Tibial artery (tissue), 4 donors: Measurements from ENCODE around the gene ELP4.

Experiments used
- DNase-seq, 2 donors: peaks; one replicate each; pipeline ENCODE4 v3.0.0-alpha.2; 2019
- H3K27ac ChIP-seq, 2 donors: fragments of 200-600 bp; sonication (generic) in 1 of 2; 1 replicate in 1 of 2; 2 replicates in 1 of 2; pipeline ENCODE4 v1.5.1; 2018 to 2019; ENCODE audit warnings: mild to moderate bottlenecking in 1 of 2
- H3K27me3 ChIP-seq, 2 donors: fragments of 200-600 bp; sonication (generic) in 1 of 2; one replicate each; pipeline versions ENCODE4 v1.5.1 to v1.6.0; 2016 to 2019
- H3K36me3 ChIP-seq, 3 donors: fragments of 200-600 bp; sonication (generic) in 2 of 3; one replicate each; pipeline ENCODE4 v1.5.1; 2016 to 2019; ENCODE audit warnings: mild to moderate bottlenecking in 2 of 3
- H3K4me1 ChIP-seq, 4 donors: fragments of 200-600 bp; sonication (generic) in 2 of 4; 1 replicate in 3 of 4; 2 replicates in 1 of 4; pipeline ENCODE4 v1.5.1; 2016 to 2019
- H3K4me3 ChIP-seq, 2 donors: fragments of 200-600 bp; sonication (generic) in 1 of 2; 1 replicate in 1 of 2; 2 replicates in 1 of 2; pipeline ENCODE4 v1.5.1; 2018 to 2019; ENCODE audit warnings: mild to moderate bottlenecking in 2 of 2
- H3K9me3 ChIP-seq, 3 donors: fragments of 200-600 bp; sonication (generic) in 1 of 3; one replicate each; pipeline ENCODE4 v1.5.1; 2016 to 2019
- intact Hi-C: fragments of 100-400 bp; cut with DNase I; formaldehyde crosslinking; loops from one replicate; pipeline ENCODE4 v1.15.0; 2023; ENCODE audit warnings: low total_unique reads
- TF ChIP-seq, protein P1 (sequence below), 2 experiments: fragments of 200-600 bp in 1 of 2; fragments of 450-650 bp in 1 of 2; IDR thresholded peaks; one replicate each; pipeline ENCODE4 v1.5.1; 2017 to 2019; ENCODE audit warnings: antibody characterized with exemption in 2 of 2, mild to moderate bottlenecking in 1 of 2, moderate library complexity in 1 of 2

The ELP4 gene

DNA sequence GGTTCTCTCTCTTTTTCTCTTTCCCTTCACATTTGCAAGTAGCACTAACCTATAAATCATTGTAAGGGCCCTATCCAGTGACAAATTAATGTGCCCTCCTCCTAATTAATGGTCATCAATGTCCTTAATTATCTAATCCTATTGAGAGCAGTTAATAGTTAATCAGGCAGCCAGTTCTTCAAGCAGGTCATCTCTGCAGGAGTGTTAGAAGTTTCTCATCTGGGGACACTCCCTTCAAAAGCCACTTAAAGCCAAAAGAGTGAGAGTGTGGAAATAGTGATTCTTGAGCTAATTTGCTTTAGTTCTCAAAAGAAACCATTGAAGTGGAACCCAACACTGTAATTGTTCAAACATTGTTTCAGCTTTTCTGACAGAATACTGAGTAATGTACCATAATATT, 141.6 kb downstream of the ELP4 start:
- H3K4me3 ChIP-seq = no peak overlapping the region
- H3K36me3 ChIP-seq = peaks cover 0 to 6% (median 3%) of the 10 kb centered on the region in 3 donors
- H3K27ac ChIP-seq = no peak overlapping the region
- H3K9me3 ChIP-seq = no peaks in the 10 kb centered on the region
- DNase-seq = no peak
- TF ChIP-seq, protein P1, sequence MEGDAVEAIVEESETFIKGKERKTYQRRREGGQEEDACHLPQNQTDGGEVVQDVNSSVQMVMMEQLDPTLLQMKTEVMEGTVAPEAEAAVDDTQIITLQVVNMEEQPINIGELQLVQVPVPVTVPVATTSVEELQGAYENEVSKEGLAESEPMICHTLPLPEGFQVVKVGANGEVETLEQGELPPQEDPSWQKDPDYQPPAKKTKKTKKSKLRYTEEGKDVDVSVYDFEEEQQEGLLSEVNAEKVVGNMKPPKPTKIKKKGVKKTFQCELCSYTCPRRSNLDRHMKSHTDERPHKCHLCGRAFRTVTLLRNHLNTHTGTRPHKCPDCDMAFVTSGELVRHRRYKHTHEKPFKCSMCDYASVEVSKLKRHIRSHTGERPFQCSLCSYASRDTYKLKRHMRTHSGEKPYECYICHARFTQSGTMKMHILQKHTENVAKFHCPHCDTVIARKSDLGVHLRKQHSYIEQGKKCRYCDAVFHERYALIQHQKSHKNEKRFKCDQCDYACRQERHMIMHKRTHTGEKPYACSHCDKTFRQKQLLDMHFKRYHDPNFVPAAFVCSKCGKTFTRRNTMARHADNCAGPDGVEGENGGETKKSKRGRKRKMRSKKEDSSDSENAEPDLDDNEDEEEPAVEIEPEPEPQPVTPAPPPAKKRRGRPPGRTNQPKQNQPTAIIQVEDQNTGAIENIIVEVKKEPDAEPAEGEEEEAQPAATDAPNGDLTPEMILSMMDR (IDR thresholded peaks at IDR 0.05) = no peak
- peaks cover 0 to 12% (median 0%) of the 10 kb centered on the region in 4 donors for H3K4me1 ChIP-seq
- no peaks in the 10 kb centered on the region for H3K27me3 ChIP-seq
- intact Hi-C loops = no loop called here

DNA sequence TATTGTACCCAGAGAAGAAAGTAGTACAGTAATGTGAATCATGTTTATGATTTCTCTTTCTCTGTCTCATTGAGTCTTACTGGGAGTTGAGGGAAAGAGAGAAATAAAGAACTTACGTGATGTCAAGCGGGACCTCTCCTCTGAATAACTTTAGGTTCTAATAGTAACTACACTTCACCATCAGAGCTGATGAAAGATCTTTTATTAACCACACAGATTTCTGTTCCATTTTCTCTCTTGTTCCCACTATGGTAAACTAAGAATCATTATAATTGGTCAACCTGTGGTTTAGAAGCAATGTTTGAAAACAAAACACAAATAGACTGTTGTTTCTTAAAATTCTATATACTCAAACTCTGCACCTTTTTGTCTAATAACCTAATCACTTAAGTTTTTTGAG, 142.3 kb downstream of the ELP4 start:
- no peak overlapping the region for H3K27ac ChIP-seq

DNA sequence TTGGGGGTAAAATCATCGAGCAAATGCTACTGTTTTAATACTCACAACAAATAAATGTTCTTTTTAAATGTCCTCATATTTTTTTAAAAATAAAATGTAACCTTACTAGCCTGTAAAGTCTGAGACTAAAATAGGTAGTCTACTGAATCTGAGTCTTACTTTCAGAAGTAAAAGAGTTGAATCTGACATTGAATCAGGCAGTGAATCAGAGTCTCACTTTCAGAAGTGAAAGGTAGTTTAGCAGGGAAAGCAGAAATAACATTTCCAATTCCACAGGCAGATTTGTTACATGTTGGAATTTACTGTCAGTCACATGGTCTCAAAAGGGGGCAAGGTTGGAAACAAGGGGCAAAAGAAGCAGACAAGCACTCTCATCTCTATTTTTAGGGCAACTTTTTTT, 143.0 kb downstream of the ELP4 start:
- Histone ChIP-seq H3K27ac (no peak overlapping the region), H3K27me3 (no peaks in the 10 kb centered on the region), H3K36me3 (peaks cover 0 to 6% (median 3%) of the 10 kb centered on the region in 3 donors), H3K9me3 (no peaks in the 10 kb centered on the region), H3K4me1 (peaks cover 0 to 11% (median 0%) of the 10 kb centered on the region in 4 donors), H3K4me3 (no peak overlapping the region)
- no peak for DNase-seq
- TF ChIP-seq, protein P1 (IDR thresholded peaks at IDR 0.05) = no peak
- intact Hi-C loops = no loop called here

More for the DNA sequence above, 142.3 kb downstream of the ELP4 start:
- no peak for DNase-seq
- Histone ChIP-seq H3K27me3 (no peaks in the 10 kb centered on the region), H3K9me3 (no peaks in the 10 kb centered on the region), H3K4me1 (peaks cover 0 to 11% (median 0%) of the 10 kb centered on the region in 4 donors), H3K4me3 (no peak overlapping the region), H3K36me3 (peaks cover 0 to 6% (median 3%) of the 10 kb centered on the region in 3 donors)
- intact Hi-C loops = no loop called here
- TF ChIP-seq, protein P1 (IDR thresholded peaks at IDR 0.05) = no peak

DNA sequence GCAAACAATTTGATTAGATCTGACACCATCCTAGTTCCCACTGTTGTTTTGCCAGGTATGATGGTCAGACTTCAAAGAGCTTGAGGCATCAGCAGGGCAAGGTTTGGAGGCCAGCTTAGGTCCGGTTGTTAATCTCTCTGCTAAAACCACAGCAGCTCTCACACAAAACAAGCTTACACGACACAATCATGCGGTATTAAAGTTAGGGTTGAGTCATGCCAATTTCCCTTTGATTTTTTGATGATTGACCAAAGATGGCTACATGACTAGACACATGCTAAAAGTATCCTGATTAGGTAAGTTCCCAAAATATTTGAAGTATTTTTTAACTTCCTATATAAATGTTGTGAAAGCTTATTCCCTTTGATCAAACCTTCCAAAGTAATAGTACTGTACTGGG, 145.9 kb downstream of the ELP4 start:
- no peak overlapping the region for H3K27ac ChIP-seq
- H3K4me3 ChIP-seq = no peak overlapping the region
- no peak for DNase-seq
- H3K9me3 ChIP-seq = no peaks in the 10 kb centered on the region
- TF ChIP-seq, protein P1 (IDR thresholded peaks at IDR 0.05) = no peak
- H3K4me1 ChIP-seq = peaks cover 0 to 11% (median 0%) of the 10 kb centered on the region in 4 donors
- H3K36me3 ChIP-seq = no peaks in the 10 kb centered on the region
- intact Hi-C loops = no loop called here
- H3K27me3 ChIP-seq = no peaks in the 10 kb centered on the region

DNA sequence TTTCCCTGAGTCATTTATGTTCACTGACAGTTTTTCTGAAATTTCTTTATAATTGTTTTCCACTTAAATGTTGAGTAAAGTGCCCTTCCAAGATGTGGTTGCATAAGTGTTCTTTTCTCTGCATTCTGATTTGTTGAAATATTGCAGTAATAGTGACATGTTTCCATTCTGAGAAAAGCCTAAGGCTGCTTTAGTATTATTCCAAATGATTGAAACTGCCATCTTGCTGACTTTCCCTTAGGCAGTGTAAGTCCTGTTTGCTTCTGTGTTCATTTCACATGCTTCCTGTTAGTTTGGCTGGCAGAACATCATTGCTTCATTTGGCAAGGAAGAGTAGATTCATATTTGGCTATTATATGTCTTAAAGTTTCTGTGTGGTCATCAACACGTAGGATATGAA, 146.5 kb downstream of the ELP4 start:
- no peak overlapping the region for H3K27ac ChIP-seq

More for the DNA sequence above, 146.5 kb downstream of the ELP4 start:
- H3K36me3 ChIP-seq = no peaks in the 10 kb centered on the region
- DNase-seq = no peak
- H3K4me3 ChIP-seq = no peak overlapping the region
- TF ChIP-seq, protein P1 (IDR thresholded peaks at IDR 0.05) = no peak
- intact Hi-C loops = no loop called here
- H3K9me3 ChIP-seq = no peaks in the 10 kb centered on the region
- H3K4me1 ChIP-seq = peaks cover 0 to 11% (median 0%) of the 10 kb centered on the region in 4 donors
- no peaks in the 10 kb centered on the region for H3K27me3 ChIP-seq
